Astrocyte (in vitro differentiated cells and primary cell): Measurements from ENCODE around the gene ARPC5.
A peak's percentile ranks its signal among the peaks of the same experiment; 100 is the strongest.

Experiments used
- CTCF ChIP-seq: IDR thresholded peaks from 2 replicates; pipeline ENCODE4 v1.5.1; 2011; ENCODE audit warnings: low read depth, mild to moderate bottlenecking, inconsistent platforms, low read length, moderate library complexity; ENCODE audit not compliant: insufficient read depth
- EZH2 ChIP-seq: IDR thresholded peaks from 2 replicates; pipeline ENCODE4 v1.6.1; 2012; ENCODE audit warnings: mild to moderate bottlenecking, low read length, inconsistent platforms; ENCODE audit not compliant: insufficient read depth

GRCh38 chr1:183655562-183656075 lies 20.0 kb upstream of the ARPC5 start:
- TF ChIP-seq CTCF (peak; percentile 90), EZH2 (no peak)
